HFF-Myc (cell line): ENCODE results near the gene CPXM2.

Experiments
- DNase-seq: peaks from one replicate; pipeline ENCODE4 v3.0.0-alpha.2; 2011; ENCODE audit warnings: low read depth; ENCODE audit errors: extremely low read depth
- H3K4me3 ChIP-seq: replicated peaks from 2 replicates; pipeline ENCODE4 v1.5.1; 2011; ENCODE audit warnings: low read depth, mild to moderate bottlenecking, control low read depth, low read length
- TF ChIP-seq, protein P1 (sequence below): IDR thresholded peaks from 2 replicates; pipeline ENCODE4 v1.5.1; 2012; ENCODE audit warnings: mild to moderate bottlenecking, low read depth, low read length, control low read depth; ENCODE audit errors: missing control alignments

CPXM2 gene

DNA sequence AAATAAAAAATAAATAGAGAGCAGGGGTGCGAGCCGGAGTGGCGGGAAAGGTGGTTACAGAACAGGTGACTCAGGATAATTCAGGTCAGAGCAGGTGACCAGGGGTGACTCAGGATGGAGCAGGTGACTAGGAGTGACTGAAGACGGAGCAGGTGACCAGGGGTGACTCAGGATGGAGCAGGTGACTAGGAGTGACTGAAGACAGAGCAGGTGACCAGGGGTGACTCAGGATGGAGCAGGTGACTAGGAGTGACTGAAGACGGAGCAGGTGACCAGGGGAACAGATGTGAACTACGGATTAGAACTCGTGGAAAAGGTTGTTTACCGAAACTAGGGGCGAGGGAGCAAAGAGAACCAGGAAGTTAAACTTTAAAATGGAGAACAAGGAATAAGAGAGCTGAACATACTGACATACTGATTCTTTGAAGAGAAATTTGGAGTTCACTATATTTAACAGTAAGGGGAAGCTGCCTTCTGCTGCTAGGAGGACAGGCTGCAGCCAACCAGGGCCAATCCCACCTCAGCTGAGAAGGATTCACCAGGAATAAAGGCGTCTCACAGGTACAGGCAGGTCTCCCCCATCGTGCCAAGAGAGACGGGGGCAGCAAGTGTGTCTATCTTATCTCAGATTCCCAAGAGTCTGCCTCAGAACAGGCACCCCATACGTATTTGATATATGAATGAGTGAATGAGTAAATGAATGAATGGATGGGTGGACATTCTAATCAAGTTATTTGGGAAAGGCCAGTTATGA lies 101.3 kb downstream of the CPXM2 start:
- TF ChIP-seq, protein P1, sequence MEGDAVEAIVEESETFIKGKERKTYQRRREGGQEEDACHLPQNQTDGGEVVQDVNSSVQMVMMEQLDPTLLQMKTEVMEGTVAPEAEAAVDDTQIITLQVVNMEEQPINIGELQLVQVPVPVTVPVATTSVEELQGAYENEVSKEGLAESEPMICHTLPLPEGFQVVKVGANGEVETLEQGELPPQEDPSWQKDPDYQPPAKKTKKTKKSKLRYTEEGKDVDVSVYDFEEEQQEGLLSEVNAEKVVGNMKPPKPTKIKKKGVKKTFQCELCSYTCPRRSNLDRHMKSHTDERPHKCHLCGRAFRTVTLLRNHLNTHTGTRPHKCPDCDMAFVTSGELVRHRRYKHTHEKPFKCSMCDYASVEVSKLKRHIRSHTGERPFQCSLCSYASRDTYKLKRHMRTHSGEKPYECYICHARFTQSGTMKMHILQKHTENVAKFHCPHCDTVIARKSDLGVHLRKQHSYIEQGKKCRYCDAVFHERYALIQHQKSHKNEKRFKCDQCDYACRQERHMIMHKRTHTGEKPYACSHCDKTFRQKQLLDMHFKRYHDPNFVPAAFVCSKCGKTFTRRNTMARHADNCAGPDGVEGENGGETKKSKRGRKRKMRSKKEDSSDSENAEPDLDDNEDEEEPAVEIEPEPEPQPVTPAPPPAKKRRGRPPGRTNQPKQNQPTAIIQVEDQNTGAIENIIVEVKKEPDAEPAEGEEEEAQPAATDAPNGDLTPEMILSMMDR = no peak
- H3K4me3 ChIP-seq = no peak overlapping the region
- DNase-seq = no peak

DNA sequence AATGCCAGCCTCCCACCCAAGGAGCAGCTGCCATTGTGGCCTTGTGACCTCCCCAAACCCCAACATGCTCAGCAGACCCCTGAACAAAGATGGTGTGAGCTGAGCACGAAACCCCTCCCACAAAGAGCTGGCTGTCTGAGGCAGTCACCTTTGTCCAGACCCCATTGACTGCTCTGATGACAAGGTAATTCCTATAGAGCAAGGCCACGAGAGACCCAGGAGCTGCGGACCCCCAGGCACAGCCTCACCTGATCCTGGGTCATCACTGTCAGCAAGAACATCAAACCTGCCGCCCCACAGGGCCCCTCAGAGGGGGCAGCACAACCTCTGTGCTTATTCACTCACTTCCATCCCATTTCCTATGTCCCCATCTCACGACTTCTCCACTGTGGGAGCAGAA lies 102.6 kb downstream of the CPXM2 start:
- H3K4me3 ChIP-seq = no peak overlapping the region
- TF ChIP-seq, protein P1 = no peak
- no peak for DNase-seq

- TF ChIP-seq, protein P1 = no peak
Measured at GRCh38 chr10:123787566-123787965, 104.0 kb downstream of the CPXM2 start.

DNA sequence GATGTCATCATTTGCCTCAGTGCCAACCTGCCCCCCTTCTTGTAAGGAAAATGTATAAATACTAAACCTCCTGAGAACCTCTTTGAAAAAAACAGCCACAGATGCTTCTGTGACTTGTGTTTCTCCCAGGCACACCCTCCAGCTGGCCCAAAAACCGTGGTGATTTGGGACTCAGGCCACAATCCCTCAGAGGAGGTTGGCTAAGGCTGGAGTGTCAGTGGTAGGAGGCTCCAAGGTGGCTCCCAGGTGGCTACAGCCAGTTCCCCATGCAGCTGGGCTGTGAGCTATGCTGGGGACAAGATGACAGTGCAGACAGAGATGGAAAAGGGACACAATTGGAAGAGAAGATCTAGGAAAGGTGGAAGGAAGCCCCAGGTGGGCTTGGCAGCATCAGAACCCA lies 104.7 kb downstream of the CPXM2 start:
- no peak for DNase-seq
- TF ChIP-seq, protein P1 = no peak
- H3K4me3 ChIP-seq = no peak overlapping the region

More at GRCh38 chr10:123787566-123787965, 104.0 kb downstream of the CPXM2 start:
- DNase-seq = no peak
- H3K4me3 ChIP-seq = no peak overlapping the region

DNA sequence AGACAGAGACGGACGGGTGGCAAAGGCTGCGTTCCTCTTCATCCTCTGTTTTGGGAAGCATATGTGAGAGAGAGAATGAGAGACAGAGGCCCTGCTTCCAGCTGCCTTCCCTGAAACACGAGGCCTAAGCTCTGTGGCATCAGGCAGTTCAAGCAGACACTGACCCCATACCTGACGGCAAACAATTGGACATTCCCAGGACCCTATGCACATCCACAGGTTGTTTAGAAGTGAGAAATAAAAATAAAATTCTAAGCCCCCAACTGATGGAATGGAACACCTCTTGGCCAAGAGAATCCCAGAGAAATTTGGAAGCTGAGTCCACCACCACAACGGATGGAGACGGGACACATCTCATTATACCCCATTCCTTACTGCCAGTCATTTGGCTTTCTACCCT lies 105.3 kb downstream of the CPXM2 start:
- no peak overlapping the region for H3K4me3 ChIP-seq
- TF ChIP-seq, protein P1 = no peak

GRCh38 chr10:123784646-123785045 lies 107.0 kb downstream of the CPXM2 start:
- DNase-seq = no peak
- TF ChIP-seq, protein P1 = no peak
- no peak overlapping the region for H3K4me3 ChIP-seq

More for the DNA sequence above, 105.3 kb downstream of the CPXM2 start:
- no peak for DNase-seq
